HG02973 (cell line): ENCODE results near the gene FOXN3.

ENCODE experiments used
- ATAC-seq: cut with Tn5 transposase; IDR thresholded peaks from one replicate; pipeline ENCODE4 v1.9.1; 2021; ENCODE audit warnings: moderate library complexity; ENCODE audit not compliant: unreplicated experiment

The FOXN3 gene

GRCh38 chr14:89340200-89341181, 76.5 kb downstream of the FOXN3 start:
- no peak for ATAC-seq

GRCh38 chr14:89339579-89339978, 77.5 kb downstream of the FOXN3 start:
- no peak for ATAC-seq

DNA sequence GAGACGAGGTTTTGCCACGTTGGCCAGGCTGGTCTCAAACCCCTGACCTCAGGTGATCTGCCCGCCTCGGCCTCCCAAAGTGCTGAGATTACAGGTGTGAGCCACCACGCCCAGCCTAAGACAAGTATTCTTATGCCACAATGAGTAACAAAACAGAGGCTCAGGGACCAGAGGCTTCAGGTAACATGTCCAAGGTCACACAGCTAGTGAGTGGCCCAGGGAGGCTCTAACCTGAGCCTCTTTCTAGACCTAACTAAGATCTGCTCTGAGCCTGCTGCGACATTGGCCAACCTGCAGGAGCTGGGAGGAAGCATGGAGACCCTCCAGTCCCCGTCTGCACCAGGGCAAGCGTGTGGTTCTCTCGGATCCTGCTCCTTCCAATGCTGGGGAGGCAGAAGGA, 77.9 kb downstream of the FOXN3 start:
- ATAC-seq: no peak

DNA sequence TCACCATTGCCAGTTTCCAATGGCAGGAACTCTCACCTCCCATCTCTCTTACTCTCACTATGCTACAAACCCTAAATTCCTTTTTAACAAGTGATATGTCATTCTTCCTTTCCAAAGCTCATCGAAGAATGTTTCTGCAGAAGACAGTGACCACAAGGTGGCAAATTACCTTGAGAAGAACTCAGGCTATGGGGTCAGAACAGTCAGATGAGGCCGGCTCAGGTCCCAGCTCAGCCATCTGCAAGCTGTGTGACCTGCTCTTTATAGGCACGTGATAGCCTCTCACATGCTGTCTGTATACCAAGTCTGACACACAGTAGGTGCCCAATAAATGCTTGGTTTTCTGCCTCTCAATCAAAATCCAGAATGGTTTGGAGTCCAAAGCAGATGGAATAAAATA, 80.7 kb downstream of the FOXN3 start:
- ATAC-seq: no peak

GRCh38 chr14:89332031-89332430, 85.0 kb downstream of the FOXN3 start:
- ATAC-seq: no peak

DNA sequence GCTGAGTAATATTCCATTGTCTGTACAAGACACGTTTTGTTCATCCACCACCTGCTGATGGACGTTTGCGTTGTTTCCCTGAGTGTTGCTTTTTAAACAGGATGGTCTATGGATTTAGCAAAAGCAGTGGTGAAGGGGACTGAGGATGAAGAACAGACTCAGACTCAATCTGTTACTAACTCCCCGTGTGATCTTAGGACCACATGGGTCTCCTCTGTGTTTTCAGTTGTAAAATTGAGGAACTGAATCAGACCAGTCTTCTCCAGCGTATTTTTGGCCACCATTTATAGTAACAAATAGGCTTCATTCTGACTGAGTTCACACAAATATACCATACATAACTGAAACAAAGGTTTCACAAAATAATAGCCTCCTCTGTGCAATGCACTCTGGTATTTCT, 85.6 kb downstream of the FOXN3 start:
- peak; percentile 94 for ATAC-seq

DNA sequence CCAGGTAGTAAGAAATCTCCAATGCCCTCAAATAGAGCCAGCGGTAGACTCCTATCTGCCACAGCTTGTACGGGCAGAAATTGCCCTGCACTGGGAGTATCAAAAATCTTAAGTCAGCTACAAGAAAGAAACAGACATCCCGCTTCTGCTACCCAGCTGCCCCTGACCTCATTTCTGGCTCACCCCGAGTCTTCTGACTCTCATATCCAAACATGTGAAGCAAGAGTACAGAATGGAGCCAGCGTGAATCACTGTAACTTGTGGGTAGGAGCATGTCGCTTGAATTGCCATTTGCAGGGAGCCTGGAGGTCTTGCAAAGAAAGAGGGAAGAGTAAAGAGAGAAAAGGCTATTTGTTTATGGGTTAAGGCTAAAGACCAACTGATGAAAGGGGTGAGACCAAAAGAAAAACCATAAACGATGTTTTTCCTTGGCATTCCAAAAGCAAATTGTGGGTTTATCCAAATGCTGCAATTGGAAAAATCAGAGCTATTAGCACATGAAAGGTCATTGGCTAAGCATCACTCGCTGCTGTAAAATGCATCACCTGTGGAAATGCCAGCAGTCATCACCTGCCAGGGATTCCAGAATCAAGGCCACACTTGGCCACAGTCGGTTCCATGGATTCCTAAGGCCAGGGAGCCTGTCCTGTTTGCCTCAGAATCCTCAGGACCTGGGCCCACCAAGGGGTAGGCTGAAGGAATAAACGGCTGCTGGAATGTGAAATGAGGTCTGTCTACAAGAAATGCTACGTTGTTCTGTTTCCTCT, 86.6 kb downstream of the FOXN3 start:
- no peak for ATAC-seq

- no peak for ATAC-seq
Observed at GRCh38 chr14:89327771-89328212, 89.2 kb downstream of the FOXN3 start.

- no peak for ATAC-seq
Observed at GRCh38 chr14:89325959-89326358, 91.1 kb downstream of the FOXN3 start.

DNA sequence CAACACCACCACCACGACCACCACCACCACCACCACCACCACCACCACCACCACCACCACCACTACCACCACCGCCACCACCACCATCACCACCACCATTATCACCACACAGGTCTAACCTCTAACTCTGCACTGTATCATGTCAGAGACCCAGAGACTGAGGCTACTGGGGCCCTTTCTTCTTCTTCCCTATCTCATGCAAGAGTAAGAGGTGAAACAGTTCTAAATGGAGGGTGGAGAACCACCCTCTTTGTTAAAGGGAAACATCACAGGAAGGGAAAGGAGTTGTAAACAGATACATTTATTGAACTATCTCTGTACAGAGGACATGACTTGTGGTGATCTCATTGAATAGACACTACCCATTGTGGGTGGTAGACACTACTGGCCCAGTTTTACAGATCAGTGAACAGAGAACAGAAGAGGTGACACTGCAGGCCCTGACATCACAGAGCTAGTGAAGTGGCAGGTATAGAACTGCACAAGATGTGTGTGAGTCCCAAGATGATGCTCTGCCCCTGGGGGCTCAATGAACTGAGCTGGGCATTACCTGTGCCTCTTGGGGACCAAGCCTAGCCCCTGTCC, 91.6 kb downstream of the FOXN3 start:
- peak; percentile 49 for ATAC-seq

DNA sequence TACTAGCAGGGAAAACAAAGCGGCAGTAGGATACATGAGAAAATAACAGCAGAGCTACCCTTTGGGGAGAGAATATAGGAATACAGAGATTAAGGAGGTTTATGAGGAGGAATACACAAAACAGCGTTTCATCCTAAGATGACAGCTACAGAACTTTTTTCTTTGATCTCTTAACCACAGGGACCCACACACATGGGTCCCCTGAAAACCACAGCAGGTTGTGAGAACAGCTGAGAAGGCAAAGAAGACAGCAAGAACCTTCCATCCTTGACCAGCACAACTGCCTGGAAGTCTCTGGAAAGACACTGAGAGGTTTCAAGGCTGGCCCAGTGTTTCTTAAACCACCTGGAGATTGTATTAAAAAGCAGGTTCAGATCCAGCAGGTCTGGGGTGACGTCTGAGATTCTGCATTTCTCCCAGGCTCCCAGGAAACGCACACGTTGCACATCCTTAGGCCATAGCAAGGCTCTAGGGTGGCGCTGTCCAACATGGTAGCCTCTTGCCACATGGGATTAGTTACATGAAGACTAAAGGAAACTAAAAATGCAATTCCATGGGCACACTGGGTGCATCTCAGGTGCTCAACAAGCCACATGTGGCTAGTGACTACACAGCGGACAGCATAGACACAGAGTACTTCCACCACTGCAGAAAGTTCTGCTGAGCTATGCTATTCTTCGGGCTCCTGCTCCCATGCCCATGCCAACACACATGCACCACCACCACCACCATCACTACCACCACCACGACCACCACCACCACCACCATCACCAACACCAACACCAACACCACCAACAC, 92.3 kb downstream of the FOXN3 start:
- ATAC-seq: peak; percentile 66

DNA sequence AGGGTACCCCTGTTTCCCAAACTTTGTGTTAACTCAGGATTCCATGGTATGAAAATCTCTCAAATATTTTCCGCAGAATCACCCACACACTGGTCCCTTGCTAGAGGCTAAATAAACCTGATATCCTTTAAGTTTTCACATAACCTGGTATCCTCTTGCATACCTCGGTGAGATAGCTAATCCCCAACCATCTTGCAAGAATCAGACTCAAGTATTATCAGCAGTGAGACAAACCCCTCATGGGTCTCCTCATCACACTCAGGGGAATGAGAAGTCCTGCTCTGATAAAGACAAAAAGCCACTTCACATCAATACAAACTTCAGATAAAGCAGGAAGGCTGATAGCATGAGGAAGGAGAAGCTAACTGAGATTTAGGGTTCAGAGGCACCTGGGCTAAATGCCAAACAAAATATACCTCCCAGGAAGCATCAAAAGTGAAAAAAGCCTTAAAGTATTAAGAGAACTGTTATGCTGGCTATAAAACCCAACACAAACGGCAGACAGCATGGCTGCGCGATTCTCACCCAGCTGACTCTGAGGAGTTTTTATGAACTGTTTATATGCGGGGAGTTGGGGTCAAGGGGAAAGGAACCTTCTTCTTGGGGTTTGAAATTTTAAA, 96.5 kb downstream of the FOXN3 start:
- ATAC-seq: no peak

DNA sequence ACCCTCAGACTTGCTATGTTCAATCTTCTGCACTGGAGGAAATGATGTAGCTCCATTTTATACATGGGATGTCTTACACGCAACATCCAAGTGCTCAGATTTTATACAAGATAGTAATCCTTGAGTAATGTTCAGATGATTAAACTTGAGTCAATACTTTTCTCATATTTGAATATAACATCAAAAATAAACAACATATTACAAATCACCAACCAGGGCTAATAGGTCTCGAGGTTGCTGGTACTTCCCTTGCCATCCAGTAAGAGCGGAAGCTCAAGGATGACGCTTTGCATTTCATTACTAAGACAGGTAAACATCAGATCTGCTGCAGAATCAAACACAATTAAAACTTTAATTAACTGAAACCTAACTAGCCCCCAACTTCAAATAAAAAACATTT, 97.3 kb downstream of the FOXN3 start:
- no peak for ATAC-seq

- ATAC-seq: peak; percentile 84
Observed at GRCh38 chr14:89317051-89317691, 99.9 kb downstream of the FOXN3 start.

- no peak for ATAC-seq
Observed at GRCh38 chr14:89315493-89316470, 101.3 kb downstream of the FOXN3 start.

DNA sequence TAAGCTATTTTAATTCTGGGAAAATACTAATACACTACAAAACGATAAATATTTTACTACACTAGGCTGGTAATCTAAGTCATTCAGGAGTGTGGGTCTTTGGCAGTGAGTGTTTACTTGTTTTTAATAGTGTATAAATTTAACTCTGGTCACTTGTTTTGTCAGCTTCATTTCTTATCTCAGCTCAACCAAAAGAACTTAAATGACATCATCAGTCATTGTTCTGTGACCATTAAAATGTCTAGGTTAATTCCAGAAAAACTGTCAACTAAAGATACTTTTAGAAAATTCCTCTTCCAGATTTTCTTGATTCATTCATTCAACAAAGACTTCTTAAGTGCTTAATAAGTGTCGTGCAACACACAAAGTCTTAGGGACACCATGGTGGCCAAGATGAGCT, 102.8 kb downstream of the FOXN3 start:
- no peak for ATAC-seq

DNA sequence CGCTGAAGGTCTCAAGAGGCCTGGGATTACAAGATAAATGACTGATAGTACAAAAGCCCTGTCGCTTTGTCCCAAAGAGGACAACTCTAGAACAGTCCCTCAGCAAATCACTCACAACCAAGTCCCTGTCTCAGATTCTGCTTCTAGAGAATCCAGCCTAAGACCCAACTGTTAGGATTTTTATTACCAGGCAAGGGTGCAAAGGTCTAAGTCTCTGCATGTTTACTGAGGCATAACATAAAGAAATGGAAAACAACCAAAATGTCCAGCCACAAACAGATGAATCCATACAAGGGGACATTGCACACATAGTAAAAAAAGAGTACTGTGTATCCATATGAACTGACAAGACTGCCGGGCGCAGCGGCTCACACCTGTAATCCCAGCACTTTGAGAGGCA, 104.1 kb downstream of the FOXN3 start:
- no peak for ATAC-seq

GRCh38 chr14:89310211-89310610, 106.8 kb downstream of the FOXN3 start:
- no peak for ATAC-seq
